Nephron progenitor cell (in vitro differentiated cells): ENCODE measurements around the gene PLG.
"Not testable (repeated sequence)": the region's sequence is repeated elsewhere in the genome, so short reads cannot be mapped to it uniquely, and the experiment has no call there.

Experiments used
- DNase-seq: peaks from one replicate; pipeline ENCODE4 v3.0.0; 2021
- H3K27ac Mint-ChIP-seq: 2 replicates; pipeline ENCODE4 v1.8.0; 2021; ENCODE audit warnings: mild to moderate bottlenecking, moderate library complexity, mixed read lengths
- H3K27me3 Mint-ChIP-seq: 2 replicates; pipeline ENCODE4 v1.8.0; 2021; ENCODE audit warnings: mild to moderate bottlenecking, low read depth, mixed read lengths; ENCODE audit not compliant: poor library complexity
- H3K36me3 Mint-ChIP-seq: 2 replicates; pipeline ENCODE4 v1.8.0; 2021; ENCODE audit warnings: low read depth, mixed read lengths
- H3K4me1 Mint-ChIP-seq: 2 replicates; pipeline ENCODE4 v1.8.0; 2021; ENCODE audit warnings: mixed read lengths
- H3K4me3 Mint-ChIP-seq: 2 replicates; pipeline ENCODE4 v1.8.0; 2021; ENCODE audit warnings: mild to moderate bottlenecking, moderate library complexity, mixed read lengths
- H3K9me3 Mint-ChIP-seq: 2 replicates; pipeline ENCODE4 v1.8.0; 2021; ENCODE audit warnings: mild to moderate bottlenecking, moderate library complexity, mixed read lengths
- CTCF ChIP-seq: fragments of 200-600 bp; sonication (generic); IDR thresholded peaks from 2 replicates; pipeline ENCODE4 v1.5.0; 2021; ENCODE audit warnings: antibody characterized with exemption

PLG gene

GRCh38 chr6:160697826-160698225 is 4.2 kb upstream of the PLG start:
- Mint-ChIP-seq H3K4me3 (no peak overlapping the region), H3K27me3 (peaks cover 11% of the 10 kb centered on the region), H3K9me3 (peaks cover 21% of the 10 kb centered on the region), H3K4me1 (no peaks in the 10 kb centered on the region), H3K27ac (no peak overlapping the region), H3K36me3 (no peaks in the 10 kb centered on the region)
- DNase-seq: no peak
- no peak for TF ChIP-seq CTCF

GRCh38 chr6:160704688-160705087 is 2.6 kb downstream of the PLG start:
- not testable (repeated sequence) for H3K9me3 Mint-ChIP-seq, H3K4me3 Mint-ChIP-seq, H3K4me1 Mint-ChIP-seq, H3K27ac Mint-ChIP-seq, H3K36me3 Mint-ChIP-seq, DNase-seq
- H3K27me3 Mint-ChIP-seq: peaks cover 13% of the 10 kb centered on the region

- not testable (repeated sequence) for H3K9me3 Mint-ChIP-seq, H3K4me1 Mint-ChIP-seq, DNase-seq, H3K27ac Mint-ChIP-seq, H3K4me3 Mint-ChIP-seq, H3K27me3 Mint-ChIP-seq, H3K36me3 Mint-ChIP-seq
Measured at GRCh38 chr6:160708993-160709392, 6.9 kb downstream of the PLG start.

GRCh38 chr6:160714731-160715316 is 12.8 kb downstream of the PLG start:
- H3K4me3 Mint-ChIP-seq: no peak overlapping the region
- no peak for TF ChIP-seq CTCF
- H3K9me3 Mint-ChIP-seq: no peaks in the 10 kb centered on the region
- no peaks in the 10 kb centered on the region for H3K4me1 Mint-ChIP-seq
- H3K27me3 Mint-ChIP-seq: peaks cover 3% of the 10 kb centered on the region
- DNase-seq: no peak
- H3K27ac Mint-ChIP-seq: no peak overlapping the region
- H3K36me3 Mint-ChIP-seq: no peaks in the 10 kb centered on the region

GRCh38 chr6:160730911-160731310 is 28.9 kb downstream of the PLG start:
- Mint-ChIP-seq H3K4me3 (no peak overlapping the region), H3K27ac (no peak overlapping the region), H3K4me1 (no peaks in the 10 kb centered on the region), H3K27me3 (peaks cover 11% of the 10 kb centered on the region), H3K9me3 (no peaks in the 10 kb centered on the region), H3K36me3 (no peaks in the 10 kb centered on the region)
- DNase-seq: peak; percentile 35
- peak; percentile 44 for TF ChIP-seq CTCF

GRCh38 chr6:160733050-160733646 is 31.1 kb downstream of the PLG start:
- TF ChIP-seq CTCF: peak; percentile 72
- H3K4me1 Mint-ChIP-seq: no peaks in the 10 kb centered on the region
- peaks cover 13% of the 10 kb centered on the region for H3K27me3 Mint-ChIP-seq
- H3K36me3 Mint-ChIP-seq: no peaks in the 10 kb centered on the region
- no peaks in the 10 kb centered on the region for H3K9me3 Mint-ChIP-seq
- no peak overlapping the region for H3K27ac Mint-ChIP-seq
- DNase-seq: peak; percentile 53
- H3K4me3 Mint-ChIP-seq: no peak overlapping the region

- H3K36me3 Mint-ChIP-seq: no peaks in the 10 kb centered on the region
- H3K27me3 Mint-ChIP-seq: peaks cover 15% of the 10 kb centered on the region
- no peaks in the 10 kb centered on the region for H3K4me1 Mint-ChIP-seq
- no peak for DNase-seq
- H3K4me3 Mint-ChIP-seq: no peak overlapping the region
- H3K9me3 Mint-ChIP-seq: no peaks in the 10 kb centered on the region
- H3K27ac Mint-ChIP-seq: no peak overlapping the region
- no peak for TF ChIP-seq CTCF
Measured at GRCh38 chr6:160734627-160735026, 32.6 kb downstream of the PLG start.
